ENCODE measurements around the gene ARPC5L.

DNA sequence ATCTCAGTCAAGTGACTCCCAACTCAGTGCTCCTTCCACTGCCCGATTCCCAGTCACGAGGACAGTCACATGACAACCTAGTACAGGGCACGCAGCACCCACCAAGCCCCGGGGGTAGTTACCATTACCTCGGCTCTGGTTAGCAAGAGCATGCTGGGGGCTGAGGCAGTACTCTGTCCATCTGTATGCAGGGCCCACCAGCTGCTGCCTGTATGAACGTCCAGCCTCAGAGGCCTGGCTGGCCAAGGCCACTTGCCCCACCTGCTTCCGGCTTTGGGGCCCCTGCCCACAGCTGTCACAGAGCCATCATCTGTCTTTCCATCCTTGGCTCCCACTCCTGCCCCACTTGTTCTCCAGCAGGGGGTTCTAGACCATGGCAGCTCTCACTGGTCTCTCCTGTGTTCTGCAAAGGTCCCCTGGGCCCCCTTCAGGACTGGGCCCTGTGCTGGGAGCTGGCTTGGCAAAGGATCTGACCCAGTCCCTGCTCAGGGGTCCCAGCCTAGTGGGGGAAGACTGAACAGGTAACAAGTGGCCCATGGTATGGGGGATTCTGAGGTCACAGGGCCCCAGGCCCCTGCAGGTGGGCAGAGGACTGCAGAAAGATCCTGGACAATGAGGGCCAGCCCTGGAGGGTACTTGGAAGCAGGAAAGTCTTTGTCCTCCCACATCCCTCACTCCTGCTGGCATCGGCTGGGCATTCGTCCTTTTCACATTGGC lies 3.4 kb upstream of the ARPC5L start:
- TF ChIP-seq, protein P1, sequence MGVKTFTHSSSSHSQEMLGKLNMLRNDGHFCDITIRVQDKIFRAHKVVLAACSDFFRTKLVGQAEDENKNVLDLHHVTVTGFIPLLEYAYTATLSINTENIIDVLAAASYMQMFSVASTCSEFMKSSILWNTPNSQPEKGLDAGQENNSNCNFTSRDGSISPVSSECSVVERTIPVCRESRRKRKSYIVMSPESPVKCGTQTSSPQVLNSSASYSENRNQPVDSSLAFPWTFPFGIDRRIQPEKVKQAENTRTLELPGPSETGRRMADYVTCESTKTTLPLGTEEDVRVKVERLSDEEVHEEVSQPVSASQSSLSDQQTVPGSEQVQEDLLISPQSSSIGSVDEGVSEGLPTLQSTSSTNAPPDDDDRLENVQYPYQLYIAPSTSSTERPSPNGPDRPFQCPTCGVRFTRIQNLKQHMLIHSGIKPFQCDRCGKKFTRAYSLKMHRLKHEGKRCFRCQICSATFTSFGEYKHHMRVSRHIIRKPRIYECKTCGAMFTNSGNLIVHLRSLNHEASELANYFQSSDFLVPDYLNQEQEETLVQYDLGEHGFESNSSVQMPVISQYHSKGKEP (CRISPR knock-in tag; IDR thresholded peaks at IDR 0.05) = no peak
- TF ChIP-seq MAZ (IDR thresholded peaks at IDR 0.05; ENCODE audit: borderline replicate concordance, low read depth, low read length) (no peak), MAZ (CRISPR knock-in tag; IDR thresholded peaks at IDR 0.05; ENCODE audit: low read depth) (no peak), GATAD2A (CRISPR knock-in tag; IDR thresholded peaks at IDR 0.05) (no peak), TEAD3 (CRISPR knock-in tag; optimal IDR thresholded peaks at IDR 0.05; ENCODE audit: borderline replicate concordance) (no peak), EZH2 (conservative IDR thresholded peaks at IDR 0.05; ENCODE audit: low read depth, low read length) (no peak), ESRRA (CRISPR knock-in tag; IDR thresholded peaks at IDR 0.05; ENCODE audit: low read depth) (no peak), NCOR1 (IDR thresholded peaks at IDR 0.05; ENCODE audit: borderline replicate concordance, low read length) (no peak), ZFAT (CRISPR knock-in tag; conservative IDR thresholded peaks at IDR 0.05) (no peak), ZNF660 (CRISPR knock-in tag; IDR thresholded peaks at IDR 0.05; ENCODE audit: borderline replicate concordance, low read depth) (no peak)
- TF ChIP-seq, protein P2, sequence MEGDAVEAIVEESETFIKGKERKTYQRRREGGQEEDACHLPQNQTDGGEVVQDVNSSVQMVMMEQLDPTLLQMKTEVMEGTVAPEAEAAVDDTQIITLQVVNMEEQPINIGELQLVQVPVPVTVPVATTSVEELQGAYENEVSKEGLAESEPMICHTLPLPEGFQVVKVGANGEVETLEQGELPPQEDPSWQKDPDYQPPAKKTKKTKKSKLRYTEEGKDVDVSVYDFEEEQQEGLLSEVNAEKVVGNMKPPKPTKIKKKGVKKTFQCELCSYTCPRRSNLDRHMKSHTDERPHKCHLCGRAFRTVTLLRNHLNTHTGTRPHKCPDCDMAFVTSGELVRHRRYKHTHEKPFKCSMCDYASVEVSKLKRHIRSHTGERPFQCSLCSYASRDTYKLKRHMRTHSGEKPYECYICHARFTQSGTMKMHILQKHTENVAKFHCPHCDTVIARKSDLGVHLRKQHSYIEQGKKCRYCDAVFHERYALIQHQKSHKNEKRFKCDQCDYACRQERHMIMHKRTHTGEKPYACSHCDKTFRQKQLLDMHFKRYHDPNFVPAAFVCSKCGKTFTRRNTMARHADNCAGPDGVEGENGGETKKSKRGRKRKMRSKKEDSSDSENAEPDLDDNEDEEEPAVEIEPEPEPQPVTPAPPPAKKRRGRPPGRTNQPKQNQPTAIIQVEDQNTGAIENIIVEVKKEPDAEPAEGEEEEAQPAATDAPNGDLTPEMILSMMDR (CRISPR knock-in tag; IDR thresholded peaks at IDR 0.05) = no peak
- TF ChIP-seq, protein P3, sequence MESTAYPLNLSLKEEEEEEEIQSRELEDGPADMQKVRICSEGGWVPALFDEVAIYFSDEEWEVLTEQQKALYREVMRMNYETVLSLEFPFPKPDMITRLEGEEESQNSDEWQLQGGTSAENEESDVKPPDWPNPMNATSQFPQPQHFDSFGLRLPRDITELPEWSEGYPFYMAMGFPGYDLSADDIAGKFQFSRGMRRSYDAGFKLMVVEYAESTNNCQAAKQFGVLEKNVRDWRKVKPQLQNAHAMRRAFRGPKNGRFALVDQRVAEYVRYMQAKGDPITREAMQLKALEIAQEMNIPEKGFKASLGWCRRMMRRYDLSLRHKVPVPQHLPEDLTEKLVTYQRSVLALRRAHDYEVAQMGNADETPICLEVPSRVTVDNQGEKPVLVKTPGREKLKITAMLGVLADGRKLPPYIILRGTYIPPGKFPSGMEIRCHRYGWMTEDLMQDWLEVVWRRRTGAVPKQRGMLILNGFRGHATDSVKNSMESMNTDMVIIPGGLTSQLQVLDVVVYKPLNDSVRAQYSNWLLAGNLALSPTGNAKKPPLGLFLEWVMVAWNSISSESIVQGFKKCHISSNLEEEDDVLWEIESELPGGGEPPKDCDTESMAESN (CRISPR knock-in tag; conservative IDR thresholded peaks at IDR 0.05) = no peak
- TF ChIP-seq, protein P4, sequence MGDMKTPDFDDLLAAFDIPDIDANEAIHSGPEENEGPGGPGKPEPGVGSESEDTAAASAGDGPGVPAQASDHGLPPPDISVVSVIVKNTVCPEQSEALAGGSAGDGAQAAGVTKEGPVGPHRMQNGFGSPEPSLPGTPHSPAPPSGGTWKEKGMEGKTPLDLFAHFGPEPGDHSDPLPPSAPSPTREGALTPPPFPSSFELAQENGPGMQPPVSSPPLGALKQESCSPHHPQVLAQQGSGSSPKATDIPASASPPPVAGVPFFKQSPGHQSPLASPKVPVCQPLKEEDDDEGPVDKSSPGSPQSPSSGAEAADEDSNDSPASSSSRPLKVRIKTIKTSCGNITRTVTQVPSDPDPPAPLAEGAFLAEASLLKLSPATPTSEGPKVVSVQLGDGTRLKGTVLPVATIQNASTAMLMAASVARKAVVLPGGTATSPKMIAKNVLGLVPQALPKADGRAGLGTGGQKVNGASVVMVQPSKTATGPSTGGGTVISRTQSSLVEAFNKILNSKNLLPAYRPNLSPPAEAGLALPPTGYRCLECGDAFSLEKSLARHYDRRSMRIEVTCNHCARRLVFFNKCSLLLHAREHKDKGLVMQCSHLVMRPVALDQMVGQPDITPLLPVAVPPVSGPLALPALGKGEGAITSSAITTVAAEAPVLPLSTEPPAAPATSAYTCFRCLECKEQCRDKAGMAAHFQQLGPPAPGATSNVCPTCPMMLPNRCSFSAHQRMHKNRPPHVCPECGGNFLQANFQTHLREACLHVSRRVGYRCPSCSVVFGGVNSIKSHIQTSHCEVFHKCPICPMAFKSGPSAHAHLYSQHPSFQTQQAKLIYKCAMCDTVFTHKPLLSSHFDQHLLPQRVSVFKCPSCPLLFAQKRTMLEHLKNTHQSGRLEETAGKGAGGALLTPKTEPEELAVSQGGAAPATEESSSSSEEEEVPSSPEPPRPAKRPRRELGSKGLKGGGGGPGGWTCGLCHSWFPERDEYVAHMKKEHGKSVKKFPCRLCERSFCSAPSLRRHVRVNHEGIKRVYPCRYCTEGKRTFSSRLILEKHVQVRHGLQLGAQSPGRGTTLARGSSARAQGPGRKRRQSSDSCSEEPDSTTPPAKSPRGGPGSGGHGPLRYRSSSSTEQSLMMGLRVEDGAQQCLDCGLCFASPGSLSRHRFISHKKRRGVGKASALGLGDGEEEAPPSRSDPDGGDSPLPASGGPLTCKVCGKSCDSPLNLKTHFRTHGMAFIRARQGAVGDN (CRISPR knock-in tag; IDR thresholded peaks at IDR 0.05) = peak; percentile 24; the same call in 1 of the 2 replicates
